PC-9 (cell line): ENCODE data around the gene COQ10B.

Experiments used
- CTCF ChIP-seq: fragments of 200-600 bp; sonication (generic); conservative IDR thresholded peaks from 2 replicates; pipeline ENCODE4 v1.6.1; 2017; ENCODE audit warnings: mixed run types, antibody characterized with exemption, mild to moderate bottlenecking, moderate library complexity
- EZH2 ChIP-seq: fragments of 200-600 bp; sonication (generic); IDR thresholded peaks from 2 replicates; pipeline ENCODE4 v1.8.0; 2017; ENCODE audit warnings: antibody characterized with exemption, low read depth

- no peak for TF ChIP-seq CTCF
- TF ChIP-seq EZH2: no peak
Observed at GRCh38 chr2:197500503-197501131, 47.3 kb downstream of the COQ10B start.
